Vagina (tissue), 2 donors: Measurements from ENCODE around the gene AGBL5. TPM values are rescaled to one million over a fixed set of nuclear protein-coding genes. Genes with fewer than 3 reads are reported as not detected.

ENCODE experiments used
- DNase-seq, 2 donors: peaks; one replicate each; pipeline ENCODE4 v3.0.0-alpha.2; 2017; ENCODE audit errors: extremely low spot score in 2 of 2
- H3K27ac ChIP-seq: fragments of 200-600 bp; sonication (generic); one replicate; pipeline ENCODE4 v1.5.1; 2019
- H3K27me3 ChIP-seq: fragments of 200-600 bp; sonication (generic); one replicate; pipeline ENCODE4 v1.5.1; 2019
- H3K36me3 ChIP-seq, 2 donors: fragments of 200-600 bp; sonication (generic); one replicate each; pipeline ENCODE4 v1.5.1; 2017 to 2019
- H3K4me1 ChIP-seq: fragments of 200-600 bp; sonication (generic); one replicate; pipeline ENCODE4 v1.5.1; 2019
- H3K4me3 ChIP-seq, 2 donors: fragments of 200-600 bp; sonication (generic); 1 replicate in 1 of 2; 2 replicates in 1 of 2; pipeline ENCODE4 v1.5.1; 2016 to 2019
- H3K9me3 ChIP-seq: fragments of 200-600 bp; sonication (generic); one replicate; pipeline ENCODE4 v1.5.1; 2019
- POLR2A ChIP-seq, 2 donors: fragments of 450-650 bp; IDR thresholded peaks; one replicate each; pipeline ENCODE4 v1.6.1; 2017; ENCODE audit warnings: antibody characterized with exemption in 2 of 2, mild to moderate bottlenecking in 2 of 2, moderate library complexity in 2 of 2
- POLR2AphosphoS5 ChIP-seq, 2 donors: sonication (generic); formaldehyde crosslinking; IDR thresholded peaks; one replicate each; pipeline ENCODE4 v1.9.0; 2017; ENCODE audit warnings: antibody characterized with exemption in 2 of 2, mild to moderate bottlenecking in 2 of 2, low read depth in 1 of 2; ENCODE audit not compliant: insufficient read depth in 1 of 2
- intact Hi-C: fragments of 100-400 bp; cut with DNase I; formaldehyde crosslinking; loops from one replicate; pipeline ENCODE4 v1.15.1; 2023
- total RNA-seq: library from RNA; depleted of rRNA; stranded (reverse); fragments of >200 nt; gene quantifications from one replicate; pipeline ENCODE4 v1.2.3, GENCODE V29; 2016
- TF ChIP-seq, protein P1 (sequence below), 3 experiments: fragments of 450-650 bp in 2 of 3; fragments of 200-600 bp in 1 of 3; sonication (generic) in 1 of 3; IDR thresholded peaks; one replicate each; pipeline ENCODE4 v1.5.1; 2017 to 2019; ENCODE audit warnings: antibody characterized with exemption in 3 of 3, mild to moderate bottlenecking in 2 of 3, moderate library complexity in 2 of 3

Gene AGBL5
- total RNA-seq, 1 donor from 2014 or later: 8.8 TPM

GRCh38 chr2:27033253-27033852 lies 18.1 kb upstream of the AGBL5 start:
- DNase-seq: no peak
- Histone ChIP-seq H3K27ac (peak overlapping the region; percentile 79), H3K27me3 (no peaks in the 10 kb centered on the region), H3K4me1 (peaks cover 28% of the 10 kb centered on the region), H3K9me3 (no peaks in the 10 kb centered on the region), H3K4me3 (peak overlapping the region; percentile 81 to 85), H3K36me3 (peaks cover 0 to 34% of the 10 kb centered on the region in 2 donors)
- intact Hi-C loops: loop anchor here (10.0 kb wide), 1 partner anchor 51 kb away; the partner anchor contains the start of gene KHK
- TF ChIP-seq, protein P1, sequence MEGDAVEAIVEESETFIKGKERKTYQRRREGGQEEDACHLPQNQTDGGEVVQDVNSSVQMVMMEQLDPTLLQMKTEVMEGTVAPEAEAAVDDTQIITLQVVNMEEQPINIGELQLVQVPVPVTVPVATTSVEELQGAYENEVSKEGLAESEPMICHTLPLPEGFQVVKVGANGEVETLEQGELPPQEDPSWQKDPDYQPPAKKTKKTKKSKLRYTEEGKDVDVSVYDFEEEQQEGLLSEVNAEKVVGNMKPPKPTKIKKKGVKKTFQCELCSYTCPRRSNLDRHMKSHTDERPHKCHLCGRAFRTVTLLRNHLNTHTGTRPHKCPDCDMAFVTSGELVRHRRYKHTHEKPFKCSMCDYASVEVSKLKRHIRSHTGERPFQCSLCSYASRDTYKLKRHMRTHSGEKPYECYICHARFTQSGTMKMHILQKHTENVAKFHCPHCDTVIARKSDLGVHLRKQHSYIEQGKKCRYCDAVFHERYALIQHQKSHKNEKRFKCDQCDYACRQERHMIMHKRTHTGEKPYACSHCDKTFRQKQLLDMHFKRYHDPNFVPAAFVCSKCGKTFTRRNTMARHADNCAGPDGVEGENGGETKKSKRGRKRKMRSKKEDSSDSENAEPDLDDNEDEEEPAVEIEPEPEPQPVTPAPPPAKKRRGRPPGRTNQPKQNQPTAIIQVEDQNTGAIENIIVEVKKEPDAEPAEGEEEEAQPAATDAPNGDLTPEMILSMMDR (IDR thresholded peaks at IDR 0.05): no peak
- TF ChIP-seq POLR2AphosphoS5 (IDR thresholded peaks at IDR 0.05; ENCODE audit: insufficient read depth in 1 of 2, low read depth in 1 of 2) (no peak), POLR2A (IDR thresholded peaks at IDR 0.05) (no peak)

GRCh38 chr2:27038012-27038411 lies 13.5 kb upstream of the AGBL5 start:
- TF ChIP-seq, protein P1 (IDR thresholded peaks at IDR 0.05): no peak
- TF ChIP-seq POLR2AphosphoS5 (IDR thresholded peaks at IDR 0.05; ENCODE audit: insufficient read depth in 1 of 2, low read depth in 1 of 2) (no peak), POLR2A (IDR thresholded peaks at IDR 0.05) (no peak)
- intact Hi-C loops: loop anchor here (10.0 kb wide), 1 partner anchor 47 kb away; the partner anchor contains the start of gene KHK
- no peak overlapping the region for H3K27ac ChIP-seq
- H3K4me3 ChIP-seq: no peak overlapping the region
- H3K9me3 ChIP-seq: no peaks in the 10 kb centered on the region
- peaks cover 20% of the 10 kb centered on the region for H3K4me1 ChIP-seq
- H3K36me3 ChIP-seq: peaks cover 0 to 66% of the 10 kb centered on the region in 2 donors
- no peak for DNase-seq
- no peaks in the 10 kb centered on the region for H3K27me3 ChIP-seq

- H3K9me3 ChIP-seq: no peaks in the 10 kb centered on the region
- peaks cover 14% of the 10 kb centered on the region for H3K4me1 ChIP-seq
- intact Hi-C loops: loop anchor here (10.0 kb wide), 1 partner anchor 46 kb away; the partner anchor contains the start of gene KHK
- H3K27ac ChIP-seq: no peak overlapping the region
- no peaks in the 10 kb centered on the region for H3K27me3 ChIP-seq
- DNase-seq: no peak
- H3K4me3 ChIP-seq: no peak overlapping the region
- TF ChIP-seq POLR2A (IDR thresholded peaks at IDR 0.05): no peak
- no peak for TF ChIP-seq POLR2AphosphoS5 (IDR thresholded peaks at IDR 0.05; ENCODE audit: insufficient read depth in 1 of 2, low read depth in 1 of 2)
- TF ChIP-seq, protein P1 (IDR thresholded peaks at IDR 0.05): no peak
- H3K36me3 ChIP-seq: peaks cover 0 to 66% of the 10 kb centered on the region in 2 donors
These were observed 12.7 kb upstream of the AGBL5 start for GRCh38 chr2:27038631-27039339.

- H3K27ac ChIP-seq: no peak overlapping the region
- H3K27me3 ChIP-seq: no peaks in the 10 kb centered on the region
- intact Hi-C loops: loop anchor here (10.0 kb wide), 1 partner anchor 45 kb away; the partner anchor contains the start of gene KHK
- peaks cover 0 to 66% of the 10 kb centered on the region in 2 donors for H3K36me3 ChIP-seq
- DNase-seq: no peak
- H3K4me3 ChIP-seq: no peak overlapping the region
- H3K9me3 ChIP-seq: no peaks in the 10 kb centered on the region
- peaks cover 7% of the 10 kb centered on the region for H3K4me1 ChIP-seq
- TF ChIP-seq POLR2A (IDR thresholded peaks at IDR 0.05) (no peak), POLR2AphosphoS5 (IDR thresholded peaks at IDR 0.05; ENCODE audit: insufficient read depth in 1 of 2, low read depth in 1 of 2) (no peak)
- TF ChIP-seq, protein P1 (IDR thresholded peaks at IDR 0.05): no peak
These were observed 12.0 kb upstream of the AGBL5 start for GRCh38 chr2:27039426-27039825.
